ENCODE results near the gene ASIC4. TPM values are rescaled to one million over a fixed set of nuclear protein-coding genes. Genes with fewer than 3 reads are reported as not detected.
A peak's percentile ranks its signal among the peaks of the same experiment; 100 is the strongest.

Gene ASIC4
- total RNA-seq, 1 experiment from 2014 or later, result 0.79 TPM

DNA sequence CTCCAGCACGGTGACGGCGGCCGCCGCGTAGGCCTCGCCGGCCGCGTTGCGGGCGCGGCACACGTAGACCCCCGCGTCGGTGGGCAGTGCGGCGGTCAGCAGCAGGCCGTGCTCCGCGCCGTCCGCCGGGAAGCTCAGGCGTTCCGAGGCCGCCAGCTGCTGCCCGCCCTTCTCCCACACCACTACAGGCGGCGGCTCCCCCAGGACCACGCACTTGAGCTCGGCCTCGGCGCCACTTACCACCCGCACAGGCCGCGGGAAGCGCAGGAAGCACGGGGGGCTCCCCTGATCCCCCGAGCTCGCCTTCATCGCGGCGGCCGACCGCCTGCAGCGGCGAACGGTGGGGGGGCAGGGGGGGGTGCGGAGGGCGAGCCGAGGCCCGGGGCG is 56.6 kb downstream of the ASIC4 start:
- peak overlapping the region; percentile 46 for H3K4me3 Mint-ChIP-seq
- H3K27ac Mint-ChIP-seq, result no peak overlapping the region
- no peaks in the 10 kb centered on the region for H3K9me3 Mint-ChIP-seq
- peak; percentile 1; the same call in 1 of the 2 replicates for ATAC-seq
- peaks cover 34% of the 10 kb centered on the region for H3K36me3 Mint-ChIP-seq
- CTCF ChIA-PET, result interaction anchor here (0.5 to 4.8 kb wide), 11 partner anchors 10 to 119 kb away, joined by 3 to 66 read pairs (median 5); partner anchors contain the start of genes CHPF and STK11IP
- H3K27me3 Mint-ChIP-seq (ENCODE audit: low read depth), result peaks cover 22% of the 10 kb centered on the region
- TF ChIP-seq, protein P1, sequence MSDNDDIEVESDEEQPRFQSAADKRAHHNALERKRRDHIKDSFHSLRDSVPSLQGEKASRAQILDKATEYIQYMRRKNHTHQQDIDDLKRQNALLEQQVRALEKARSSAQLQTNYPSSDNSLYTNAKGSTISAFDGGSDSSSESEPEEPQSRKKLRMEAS (CRISPR knock-in tag; IDR thresholded peaks at IDR 0.05), result no peak
- TF ChIP-seq, protein P2, sequence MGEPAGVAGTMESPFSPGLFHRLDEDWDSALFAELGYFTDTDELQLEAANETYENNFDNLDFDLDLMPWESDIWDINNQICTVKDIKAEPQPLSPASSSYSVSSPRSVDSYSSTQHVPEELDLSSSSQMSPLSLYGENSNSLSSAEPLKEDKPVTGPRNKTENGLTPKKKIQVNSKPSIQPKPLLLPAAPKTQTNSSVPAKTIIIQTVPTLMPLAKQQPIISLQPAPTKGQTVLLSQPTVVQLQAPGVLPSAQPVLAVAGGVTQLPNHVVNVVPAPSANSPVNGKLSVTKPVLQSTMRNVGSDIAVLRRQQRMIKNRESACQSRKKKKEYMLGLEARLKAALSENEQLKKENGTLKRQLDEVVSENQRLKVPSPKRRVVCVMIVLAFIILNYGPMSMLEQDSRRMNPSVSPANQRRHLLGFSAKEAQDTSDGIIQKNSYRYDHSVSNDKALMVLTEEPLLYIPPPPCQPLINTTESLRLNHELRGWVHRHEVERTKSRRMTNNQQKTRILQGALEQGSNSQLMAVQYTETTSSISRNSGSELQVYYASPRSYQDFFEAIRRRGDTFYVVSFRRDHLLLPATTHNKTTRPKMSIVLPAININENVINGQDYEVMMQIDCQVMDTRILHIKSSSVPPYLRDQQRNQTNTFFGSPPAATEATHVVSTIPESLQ (CRISPR knock-in tag; IDR thresholded peaks at IDR 0.05), result no peak
- TF ChIP-seq RORB (CRISPR knock-in tag; IDR thresholded peaks at IDR 0.05) (no peak), ZNF219 (CRISPR knock-in tag; IDR thresholded peaks at IDR 0.05; ENCODE audit: borderline replicate concordance) (no peak), MYBL2 (CRISPR knock-in tag; IDR thresholded peaks at IDR 0.05) (no peak), CREB1 (CRISPR knock-in tag; IDR thresholded peaks at IDR 0.05) (no peak), CREM (CRISPR knock-in tag; IDR thresholded peaks at IDR 0.05) (no peak), ZNF423 (CRISPR knock-in tag; IDR thresholded peaks at IDR 0.05) (no peak), FOXJ3 (CRISPR knock-in tag; IDR thresholded peaks at IDR 0.05; ENCODE audit: borderline replicate concordance) (no peak), ZNF138 (CRISPR knock-in tag; conservative IDR thresholded peaks at IDR 0.05) (no peak)
- TF ChIP-seq, protein P3, sequence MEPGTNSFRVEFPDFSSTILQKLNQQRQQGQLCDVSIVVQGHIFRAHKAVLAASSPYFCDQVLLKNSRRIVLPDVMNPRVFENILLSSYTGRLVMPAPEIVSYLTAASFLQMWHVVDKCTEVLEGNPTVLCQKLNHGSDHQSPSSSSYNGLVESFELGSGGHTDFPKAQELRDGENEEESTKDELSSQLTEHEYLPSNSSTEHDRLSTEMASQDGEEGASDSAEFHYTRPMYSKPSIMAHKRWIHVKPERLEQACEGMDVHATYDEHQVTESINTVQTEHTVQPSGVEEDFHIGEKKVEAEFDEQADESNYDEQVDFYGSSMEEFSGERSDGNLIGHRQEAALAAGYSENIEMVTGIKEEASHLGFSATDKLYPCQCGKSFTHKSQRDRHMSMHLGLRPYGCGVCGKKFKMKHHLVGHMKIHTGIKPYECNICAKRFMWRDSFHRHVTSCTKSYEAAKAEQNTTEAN (CRISPR knock-in tag; IDR thresholded peaks at IDR 0.05), result no peak
- TF ChIP-seq, protein P4, sequence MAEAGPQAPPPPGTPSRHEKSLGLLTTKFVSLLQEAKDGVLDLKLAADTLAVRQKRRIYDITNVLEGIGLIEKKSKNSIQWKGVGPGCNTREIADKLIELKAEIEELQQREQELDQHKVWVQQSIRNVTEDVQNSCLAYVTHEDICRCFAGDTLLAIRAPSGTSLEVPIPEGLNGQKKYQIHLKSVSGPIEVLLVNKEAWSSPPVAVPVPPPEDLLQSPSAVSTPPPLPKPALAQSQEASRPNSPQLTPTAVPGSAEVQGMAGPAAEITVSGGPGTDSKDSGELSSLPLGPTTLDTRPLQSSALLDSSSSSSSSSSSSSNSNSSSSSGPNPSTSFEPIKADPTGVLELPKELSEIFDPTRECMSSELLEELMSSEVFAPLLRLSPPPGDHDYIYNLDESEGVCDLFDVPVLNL (CRISPR knock-in tag; IDR thresholded peaks at IDR 0.05; ENCODE audit: borderline replicate concordance, low read depth), result no peak
- H3K4me1 Mint-ChIP-seq, result peaks cover 64% of the 10 kb centered on the region
- POLR2A ChIA-PET, result interaction anchor here (1.1 to 1.9 kb wide), 6 partner anchors 10 to 114 kb away, joined by 3 to 29 read pairs (median 6); partner anchors contain the start of gene STK11IP
- DNase-seq (ENCODE audit: low spot score), result no peak

DNA sequence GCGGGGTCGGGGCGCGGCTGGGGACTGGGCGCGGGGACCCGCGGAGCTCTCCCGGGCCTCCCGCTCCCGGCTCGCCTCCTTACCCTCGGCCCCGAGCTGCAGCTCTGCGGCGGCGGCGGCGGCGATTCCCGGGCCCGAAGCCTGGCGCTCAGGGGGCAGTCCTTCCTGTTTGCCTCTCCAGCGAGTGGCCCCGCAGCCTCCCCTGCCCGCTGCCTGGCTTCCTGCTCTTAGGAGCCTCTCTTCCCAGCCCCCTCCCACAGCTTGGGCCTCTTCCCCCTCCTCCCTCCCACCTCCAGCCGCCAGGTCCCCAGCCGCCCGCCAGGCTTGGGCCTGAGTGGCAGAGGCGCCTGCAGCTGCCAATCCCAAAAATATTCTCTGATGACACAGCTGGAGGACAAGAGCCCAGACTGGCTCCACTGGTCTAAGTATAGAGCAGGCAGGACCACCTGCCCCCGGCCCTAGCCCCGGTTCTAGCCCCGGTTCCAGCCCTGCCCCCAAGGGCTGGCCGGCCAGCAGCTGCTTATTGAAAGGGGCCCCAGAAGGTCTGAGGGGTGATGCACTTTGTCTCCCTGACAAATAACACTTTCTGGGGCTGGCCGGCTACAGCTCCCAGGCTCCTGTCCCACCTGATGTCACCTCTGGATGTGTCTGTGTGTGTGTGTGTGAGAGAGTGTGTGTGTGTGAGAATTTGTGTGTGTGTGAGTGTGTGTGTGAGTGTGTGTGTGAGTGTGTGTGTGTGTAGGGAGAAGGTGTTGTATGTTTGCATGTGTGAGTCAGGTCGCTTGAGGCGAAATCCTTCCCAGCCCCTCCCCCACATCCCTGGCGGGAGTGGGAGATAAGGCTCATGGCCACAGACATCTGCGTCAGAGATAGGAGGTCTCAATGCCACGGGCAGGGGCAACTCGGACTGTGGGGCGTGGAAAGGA is 57.3 kb downstream of the ASIC4 start, which contains the start of gene OBSL1:
OBSL1 (minus strand) TSS at position 229 of the 926 bp plus-strand sequence. CDS start 307 bp downstream, outside the sequence.
- Mint-ChIP-seq H3K9me3 (no peaks in the 10 kb centered on the region), H3K4me1 (peaks cover 64% of the 10 kb centered on the region), H3K27me3 (ENCODE audit: low read depth) (peaks cover 27% of the 10 kb centered on the region), H3K36me3 (peaks cover 28% of the 10 kb centered on the region), H3K4me3 (peak within 1 kb of the TSS; percentile 49), H3K27ac (peak within 1 kb of the TSS; percentile 90)
- CTCF ChIA-PET, result interaction anchor here (0.5 to 4.8 kb wide), 12 partner anchors 11 to 123 kb away, joined by 3 to 66 read pairs (median 4); partner anchors contain the start of genes CHPF and STK11IP
- ATAC-seq, result peak; percentile 79
- peak; percentile 88 for DNase-seq (ENCODE audit: low spot score)
- POLR2A ChIA-PET, result interaction anchor here (1.1 to 1.9 kb wide), 6 partner anchors 11 to 113 kb away, joined by 3 to 29 read pairs (median 6); partner anchors contain the start of gene STK11IP
- TF ChIP-seq, protein P5, sequence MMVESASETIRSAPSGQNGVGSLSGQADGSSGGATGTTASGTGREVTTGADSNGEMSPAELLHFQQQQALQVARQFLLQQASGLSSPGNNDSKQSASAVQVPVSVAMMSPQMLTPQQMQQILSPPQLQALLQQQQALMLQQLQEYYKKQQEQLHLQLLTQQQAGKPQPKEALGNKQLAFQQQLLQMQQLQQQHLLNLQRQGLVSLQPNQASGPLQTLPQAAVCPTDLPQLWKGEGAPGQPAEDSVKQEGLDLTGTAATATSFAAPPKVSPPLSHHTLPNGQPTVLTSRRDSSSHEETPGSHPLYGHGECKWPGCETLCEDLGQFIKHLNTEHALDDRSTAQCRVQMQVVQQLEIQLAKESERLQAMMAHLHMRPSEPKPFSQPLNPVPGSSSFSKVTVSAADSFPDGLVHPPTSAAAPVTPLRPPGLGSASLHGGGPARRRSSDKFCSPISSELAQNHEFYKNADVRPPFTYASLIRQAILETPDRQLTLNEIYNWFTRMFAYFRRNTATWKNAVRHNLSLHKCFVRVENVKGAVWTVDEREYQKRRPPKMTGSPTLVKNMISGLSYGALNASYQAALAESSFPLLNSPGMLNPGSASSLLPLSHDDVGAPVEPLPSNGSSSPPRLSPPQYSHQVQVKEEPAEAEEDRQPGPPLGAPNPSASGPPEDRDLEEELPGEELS (CRISPR knock-in tag; IDR thresholded peaks at IDR 0.05), result peak; percentile 55
- TF ChIP-seq, protein P6, sequence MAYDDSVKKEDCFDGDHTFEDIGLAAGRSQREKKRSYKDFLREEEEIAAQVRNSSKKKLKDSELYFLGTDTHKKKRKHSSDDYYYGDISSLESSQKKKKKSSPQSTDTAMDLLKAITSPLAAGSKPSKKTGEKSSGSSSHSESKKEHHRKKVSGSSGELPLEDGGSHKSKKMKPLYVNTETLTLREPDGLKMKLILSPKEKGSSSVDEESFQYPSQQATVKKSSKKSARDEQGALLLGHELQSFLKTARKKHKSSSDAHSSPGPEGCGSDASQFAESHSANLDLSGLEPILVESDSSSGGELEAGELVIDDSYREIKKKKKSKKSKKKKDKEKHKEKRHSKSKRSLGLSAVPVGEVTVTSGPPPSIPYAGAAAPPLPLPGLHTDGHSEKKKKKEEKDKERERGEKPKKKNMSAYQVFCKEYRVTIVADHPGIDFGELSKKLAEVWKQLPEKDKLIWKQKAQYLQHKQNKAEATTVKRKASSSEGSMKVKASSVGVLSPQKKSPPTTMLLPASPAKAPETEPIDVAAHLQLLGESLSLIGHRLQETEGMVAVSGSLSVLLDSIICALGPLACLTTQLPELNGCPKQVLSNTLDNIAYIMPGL (CRISPR knock-in tag; IDR thresholded peaks at IDR 0.05), result 0 out of 2 replicates have a peak, but pooled peaks have one; percentile 39
- TF ChIP-seq, protein P7, sequence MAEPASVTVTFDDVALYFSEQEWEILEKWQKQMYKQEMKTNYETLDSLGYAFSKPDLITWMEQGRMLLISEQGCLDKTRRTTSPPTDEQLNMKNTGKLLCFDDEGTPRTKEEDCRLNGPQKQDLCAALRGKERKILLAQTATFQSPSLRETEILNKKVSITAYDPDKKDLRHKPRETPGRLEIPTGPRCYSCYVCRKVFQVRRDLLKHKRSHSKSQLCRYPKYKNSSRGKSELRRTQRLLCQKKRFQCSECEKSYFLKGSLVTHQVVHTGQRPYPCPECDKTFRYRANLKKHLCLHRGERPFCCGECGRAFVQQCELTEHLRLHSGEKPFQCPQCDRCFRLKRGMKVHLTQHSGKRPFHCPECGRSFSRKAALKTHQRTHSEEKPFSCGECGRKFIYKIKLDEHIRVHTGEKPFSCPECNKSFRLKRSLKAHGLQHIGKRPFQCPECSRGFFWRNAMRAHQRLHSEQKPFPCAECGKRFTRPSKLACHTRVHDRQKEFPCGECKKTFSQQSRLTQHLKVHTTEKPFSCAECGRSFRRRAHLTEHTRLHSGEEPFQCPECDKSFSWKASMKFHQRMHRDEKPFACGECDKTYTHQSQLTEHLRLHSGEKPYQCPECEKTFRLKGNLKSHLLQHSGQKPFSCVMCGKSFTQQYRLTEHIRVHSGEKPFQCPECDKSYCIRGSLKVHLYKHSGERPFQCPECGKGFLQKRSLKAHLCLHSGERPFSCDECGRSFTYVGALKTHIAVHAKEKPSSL (CRISPR knock-in tag; conservative IDR thresholded peaks at IDR 0.05), result no peak
- TF ChIP-seq SP1 (CRISPR knock-in tag; conservative IDR thresholded peaks at IDR 0.05) (peak; percentile 53; the same call in 1 of the 2 replicates), ETV6 (CRISPR knock-in tag; IDR thresholded peaks at IDR 0.05) (no peak)
- TF ChIP-seq, protein P8, sequence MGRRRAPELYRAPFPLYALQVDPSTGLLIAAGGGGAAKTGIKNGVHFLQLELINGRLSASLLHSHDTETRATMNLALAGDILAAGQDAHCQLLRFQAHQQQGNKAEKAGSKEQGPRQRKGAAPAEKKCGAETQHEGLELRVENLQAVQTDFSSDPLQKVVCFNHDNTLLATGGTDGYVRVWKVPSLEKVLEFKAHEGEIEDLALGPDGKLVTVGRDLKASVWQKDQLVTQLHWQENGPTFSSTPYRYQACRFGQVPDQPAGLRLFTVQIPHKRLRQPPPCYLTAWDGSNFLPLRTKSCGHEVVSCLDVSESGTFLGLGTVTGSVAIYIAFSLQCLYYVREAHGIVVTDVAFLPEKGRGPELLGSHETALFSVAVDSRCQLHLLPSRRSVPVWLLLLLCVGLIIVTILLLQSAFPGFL (CRISPR knock-in tag; IDR thresholded peaks at IDR 0.05; ENCODE audit: borderline replicate concordance), result 0 out of 2 replicates have a peak, but pooled peaks have one; percentile 60
- TF ChIP-seq, protein P3 (CRISPR knock-in tag; IDR thresholded peaks at IDR 0.05), result peak; percentile 37; the same call in 1 of the 2 replicates

All from WTC11 (cell line).